Renal cortical epithelial cell (primary cell): ENCODE measurements around the gene TBC1D5. TPM values are rescaled to one million over a fixed set of nuclear protein-coding genes. Genes with fewer than 3 reads are reported as not detected.
"Not testable (repeated sequence)": the region's sequence is repeated elsewhere in the genome, so short reads cannot be mapped to it uniquely, and the experiment has no call there.

Source experiments
- DNase-seq: peaks from one replicate; pipeline ENCODE4 v3.0.0-alpha.2; 2011; ENCODE audit warnings: low read depth
- total RNA-seq: library from RNA; depleted of rRNA; stranded (reverse); fragments of >200 nt; gene quantifications from 2 replicates; pipeline ENCODE4 v1.2.3, GENCODE V29; 2014

TBC1D5 gene
- total RNA-seq, 1 donor from 2014 or later, result 92.1 TPM

DNA sequence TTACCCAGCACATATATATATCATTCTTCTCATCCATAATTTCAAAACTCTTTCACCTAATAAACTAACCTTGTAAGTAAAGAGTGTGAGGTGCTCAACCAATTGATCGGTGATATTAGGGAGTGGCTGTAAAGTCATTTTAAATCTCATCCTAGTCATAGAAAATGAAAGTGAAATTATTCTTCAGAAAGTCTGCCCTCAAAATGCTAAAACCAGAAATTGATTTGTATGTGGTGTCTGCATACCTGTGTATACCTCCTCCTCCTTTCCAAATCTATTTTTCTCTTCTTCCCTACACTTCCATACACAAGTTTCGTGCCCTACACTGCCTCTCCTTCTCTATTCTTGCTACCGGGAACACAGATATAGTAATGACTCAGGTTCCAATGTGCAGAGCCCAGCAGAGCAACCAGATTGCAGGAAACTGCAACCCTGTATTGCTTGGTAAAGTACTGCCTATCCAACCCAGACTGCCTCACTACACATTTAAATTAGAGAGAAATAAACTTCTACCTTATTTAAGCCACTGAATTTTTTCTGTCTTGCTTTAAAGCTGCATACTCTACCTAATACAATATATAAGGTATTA is 7.4 kb upstream of the TBC1D5 start:
- no peak for DNase-seq

DNA sequence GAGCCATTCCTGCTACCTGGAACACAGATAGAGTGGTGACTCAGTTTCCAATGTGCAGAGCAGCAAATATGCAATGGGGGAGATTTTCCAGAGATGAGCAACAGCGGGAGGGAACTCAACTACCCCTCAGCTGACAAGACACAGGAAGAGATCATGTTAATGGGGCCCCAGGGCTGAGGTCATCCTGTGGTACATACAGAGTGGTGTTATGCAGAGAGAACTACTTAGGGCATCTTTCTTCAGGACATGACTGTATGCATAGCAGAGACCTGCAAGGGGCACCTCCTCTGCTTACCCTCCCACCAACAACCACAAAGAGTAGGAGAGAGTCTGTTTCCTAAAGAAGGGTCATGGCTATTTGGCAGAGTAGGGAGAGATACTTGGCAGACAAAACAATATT is 6.8 kb upstream of the TBC1D5 start:
- no peak for DNase-seq

- DNase-seq, result no peak
Measured at GRCh38 chr3:17747890-17748247, 5.4 kb upstream of the TBC1D5 start.

DNA sequence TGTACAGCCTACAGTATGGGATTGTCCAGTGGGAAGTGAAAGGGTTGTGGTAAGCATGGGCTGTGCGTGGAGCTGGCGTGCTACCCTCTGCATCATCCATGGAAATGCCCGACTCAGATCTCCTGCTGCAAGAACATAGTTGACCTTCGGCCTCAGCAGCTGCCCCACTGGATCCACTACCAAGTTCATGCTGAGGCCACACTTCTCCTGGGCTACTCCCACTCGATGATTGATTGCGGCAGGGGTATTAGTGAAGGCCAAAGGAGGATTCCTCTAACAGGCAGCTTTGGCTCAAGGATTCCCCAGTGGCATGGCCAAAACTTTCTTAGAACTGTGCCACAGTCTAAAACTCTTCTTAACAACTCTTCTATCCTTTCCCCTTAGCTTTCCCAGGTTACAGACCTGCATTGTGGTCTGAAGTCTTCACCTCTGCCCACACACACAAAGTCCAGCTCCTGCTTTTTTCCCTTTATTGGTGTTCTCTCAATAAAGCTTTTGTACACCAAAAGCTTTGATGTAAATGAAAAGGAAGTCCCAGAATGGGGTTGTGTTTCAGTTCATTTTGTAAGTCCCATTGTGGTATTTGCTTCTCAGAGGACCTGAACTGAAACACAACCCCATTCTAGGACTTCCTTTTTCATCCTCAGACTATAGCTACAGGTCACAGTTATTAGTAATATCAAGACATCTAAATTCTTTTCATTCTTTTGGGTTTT is 4.9 kb upstream of the TBC1D5 start:
- DNase-seq, result no peak

DNA sequence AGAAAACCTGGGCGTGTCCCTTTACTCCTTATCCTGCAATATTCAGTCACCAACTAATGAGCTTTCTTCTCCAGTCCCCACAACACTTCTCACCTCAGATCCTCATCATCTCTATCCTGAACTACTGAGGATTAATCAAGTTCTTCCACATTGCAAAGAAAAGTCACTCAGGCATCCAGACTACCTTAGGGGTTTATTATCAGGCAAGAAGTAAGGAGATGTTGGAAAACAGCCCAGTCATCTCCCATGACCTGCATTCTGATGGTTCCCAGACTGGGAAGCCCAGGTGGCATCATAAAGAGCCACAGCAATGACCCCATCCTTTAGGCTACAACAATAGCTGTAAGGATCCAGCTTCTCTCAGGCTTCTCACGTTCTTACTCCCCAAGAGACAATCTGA is 3.5 kb upstream of the TBC1D5 start:
- DNase-seq, result no peak

- no peak for DNase-seq
Measured at GRCh38 chr3:17745301-17745700, 2.9 kb upstream of the TBC1D5 start.

DNA sequence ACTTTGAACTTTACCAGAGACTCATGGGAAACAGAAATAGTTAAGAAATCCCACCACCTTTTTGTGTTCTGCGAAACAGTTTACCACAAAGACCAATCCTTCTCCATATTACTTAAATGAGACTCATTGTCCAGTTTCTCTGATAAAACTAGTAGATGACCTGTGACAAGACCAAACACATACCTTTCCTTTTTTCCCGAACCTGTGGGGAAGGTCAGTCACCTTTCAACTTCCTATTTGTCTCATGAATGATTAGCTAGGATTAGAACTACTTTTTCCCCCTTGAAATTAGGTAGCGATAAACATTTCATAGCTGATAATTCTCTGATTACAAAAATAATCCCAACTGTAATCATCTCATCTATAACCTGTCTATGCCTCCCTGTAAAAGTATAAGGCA is 2.3 kb upstream of the TBC1D5 start:
- DNase-seq, result no peak

DNA sequence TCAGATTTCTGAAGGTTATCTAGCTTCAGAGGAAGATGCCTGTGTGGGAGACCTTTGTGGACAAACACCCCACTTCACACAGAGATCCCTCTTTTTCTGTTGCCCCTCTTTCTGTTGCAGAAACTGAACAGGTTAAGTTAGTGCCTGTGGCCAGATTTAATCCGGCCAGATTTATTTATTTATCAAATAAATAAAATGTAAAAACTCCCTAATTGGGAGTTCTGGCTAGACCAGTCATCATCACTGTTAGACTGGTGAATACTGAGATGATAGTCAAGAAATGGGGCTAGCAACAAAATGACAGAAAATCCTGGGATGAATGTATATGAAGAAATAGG is 1.2 kb upstream of the TBC1D5 start:
- DNase-seq, result no peak

- no peak for DNase-seq
Measured at GRCh38 chr3:17742880-17743657, 638 bp upstream of the TBC1D5 start.

DNA sequence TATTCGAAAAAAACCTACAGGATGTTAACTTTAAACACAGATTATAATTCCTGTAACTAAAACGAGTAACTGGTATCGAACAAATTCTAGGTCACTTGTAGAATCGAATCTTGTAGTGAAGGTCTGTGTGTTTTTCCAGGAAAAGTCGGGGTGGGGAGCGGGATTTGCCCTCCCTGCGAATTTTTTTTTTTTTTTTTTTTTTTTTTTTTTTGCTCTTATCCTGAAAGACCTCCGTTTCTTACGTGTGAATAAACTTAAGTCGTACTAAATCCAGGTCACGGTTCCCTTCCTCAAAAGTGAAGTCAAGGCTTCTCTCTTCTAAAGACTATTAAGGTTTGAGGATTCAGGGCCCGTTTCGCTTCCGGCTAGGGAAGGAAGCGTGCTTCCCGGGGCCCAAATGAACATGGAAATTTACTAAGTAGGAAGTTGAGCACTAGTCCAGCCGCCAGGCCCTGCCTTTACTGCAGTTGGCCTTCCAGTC is 770 bp downstream of the TBC1D5 start:
- peak; percentile 50 for DNase-seq

DNA sequence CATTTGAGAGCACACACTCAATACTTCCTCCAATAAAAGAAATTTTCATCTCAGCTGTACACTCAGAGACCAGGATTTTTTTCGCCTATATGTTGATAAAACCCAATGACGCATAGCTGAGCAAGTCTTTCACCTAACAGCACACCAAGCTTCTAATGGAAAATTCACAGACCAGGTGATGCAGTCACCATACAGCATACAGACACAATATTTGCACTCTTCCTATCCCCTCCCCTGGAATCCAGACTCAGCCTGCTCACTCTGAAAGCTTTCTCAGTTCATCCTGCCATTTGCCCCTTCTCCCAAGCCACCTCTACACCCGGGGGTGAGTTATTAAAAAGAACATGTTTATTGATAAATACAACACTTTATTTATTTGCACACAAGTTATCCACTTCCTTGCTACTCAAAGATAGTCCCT is 1.7 kb downstream of the TBC1D5 start:
- DNase-seq, result peak; percentile 48

GRCh38 chr3:17738921-17739320 is 3.5 kb downstream of the TBC1D5 start:
- no peak for DNase-seq

GRCh38 chr3:17738219-17738618 is 4.2 kb downstream of the TBC1D5 start:
- DNase-seq, result no peak

- DNase-seq, result no peak
Measured at GRCh38 chr3:17737591-17737990, 4.8 kb downstream of the TBC1D5 start.

DNA sequence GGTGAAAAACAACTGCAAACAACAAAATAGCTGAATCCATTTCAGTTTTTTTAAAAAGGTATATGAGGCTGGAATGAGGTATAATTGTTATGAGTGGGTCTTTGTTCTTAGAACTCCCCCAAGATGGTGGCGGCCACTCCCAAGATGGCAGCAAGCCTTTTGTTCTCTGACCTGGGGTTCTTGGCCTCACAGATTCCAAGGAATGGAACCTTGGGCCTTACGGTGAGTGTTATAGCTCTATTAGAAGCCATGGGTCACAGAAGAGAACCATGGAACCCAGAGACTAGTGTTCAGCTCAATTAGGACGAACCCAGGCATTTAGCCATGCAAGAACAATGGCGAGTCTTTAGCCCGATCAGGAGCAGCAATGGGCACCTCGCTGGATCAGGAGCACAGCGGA is 7.1 kb downstream of the TBC1D5 start:
- DNase-seq, result not testable (repeated sequence)

- no peak for DNase-seq
Measured at GRCh38 chr3:17733768-17734167, 8.7 kb downstream of the TBC1D5 start.

DNA sequence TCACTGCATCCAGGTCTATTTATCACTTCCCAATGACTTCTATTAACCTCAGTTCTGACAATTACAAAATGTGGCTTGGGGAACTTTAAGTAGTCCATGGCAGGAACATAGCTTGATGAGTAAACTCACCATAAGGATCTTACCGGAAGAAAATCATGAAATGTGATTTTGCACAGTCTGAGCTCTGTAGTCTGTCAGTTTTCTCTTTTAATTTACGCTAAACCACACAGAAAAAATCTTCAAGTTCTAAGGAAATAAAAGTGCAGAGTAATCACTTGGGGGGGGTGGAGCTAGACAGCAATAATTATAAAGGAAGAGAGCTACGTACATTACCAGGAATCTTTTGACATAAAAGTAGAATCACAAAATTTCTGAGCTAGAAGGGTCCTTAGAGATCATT is 9.2 kb downstream of the TBC1D5 start:
- no peak for DNase-seq

- peak; percentile 57 for DNase-seq
Measured at GRCh38 chr3:17730318-17730967, 12.0 kb downstream of the TBC1D5 start.

GRCh38 chr3:17726313-17726712 is 16.1 kb downstream of the TBC1D5 start:
- DNase-seq, result no peak

- not testable (repeated sequence) for DNase-seq
Measured at GRCh38 chr3:17725844-17726243, 16.6 kb downstream of the TBC1D5 start.

GRCh38 chr3:17724948-17725347 is 17.5 kb downstream of the TBC1D5 start:
- no peak for DNase-seq

DNA sequence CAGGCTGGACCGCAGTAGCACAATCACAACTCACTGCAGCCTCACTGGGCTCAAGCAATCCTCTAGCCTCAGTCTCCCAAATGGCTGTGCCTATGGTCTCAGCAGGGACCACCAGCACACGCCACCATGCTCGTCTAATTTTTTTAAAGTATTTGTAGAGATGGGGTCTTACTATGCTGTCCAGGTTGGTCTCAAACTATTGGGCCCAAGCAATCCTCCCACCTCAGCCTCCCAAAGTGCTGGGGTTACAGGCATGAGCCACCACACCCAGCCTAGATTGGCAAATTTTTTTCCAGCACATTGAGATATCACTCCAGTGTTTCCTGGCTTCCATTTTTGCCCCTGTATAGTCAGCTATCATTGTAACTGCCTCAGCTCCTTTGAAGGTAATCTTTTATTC is 18.3 kb downstream of the TBC1D5 start:
- DNase-seq, result no peak

- no peak for DNase-seq
Measured at GRCh38 chr3:17717411-17717810, 25.0 kb downstream of the TBC1D5 start.
